ENCODE results near the gene PDE4D. TPM values are rescaled to one million over a fixed set of nuclear protein-coding genes. Genes with fewer than 3 reads are reported as not detected.
A peak's percentile ranks its signal among the peaks of the same experiment; 100 is the strongest.

Gene PDE4D
- total RNA-seq, 6 experiments from 2014 or later = 1.6 to 10.3 (median 5.6) TPM

DNA sequence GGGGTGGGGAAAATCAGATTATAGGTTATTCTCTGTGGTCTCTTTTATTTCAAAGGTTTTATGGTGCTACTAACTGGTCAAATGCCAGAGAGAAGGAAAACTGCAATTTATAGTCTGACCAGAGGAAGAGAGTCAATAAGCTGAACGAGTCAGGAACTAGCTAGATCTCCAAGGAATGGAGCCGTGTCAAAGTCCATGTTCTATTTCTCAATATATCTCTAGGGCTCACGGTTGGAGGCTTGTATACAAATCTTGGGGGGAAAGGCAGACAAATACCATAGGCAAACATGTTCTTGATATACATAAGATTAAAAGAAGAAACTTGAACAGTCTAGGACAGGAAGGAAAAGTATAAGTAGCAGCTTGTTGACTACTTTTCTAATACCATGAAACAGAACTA lies 627.1 kb downstream of the PDE4D start:
- no peak for TF ChIP-seq POLR2A (IDR thresholded peaks at IDR 0.05)
- Histone ChIP-seq H3K4me1 (no peaks in the 10 kb centered on the region), H3K27ac (no peak overlapping the region), H3K9me3 (no peaks in the 10 kb centered on the region), H3K4me3 (no peak overlapping the region), H3K36me3 (no peaks in the 10 kb centered on the region), H3K27me3 (no peaks in the 10 kb centered on the region)
- WGBS (ENCODE audit: insufficient coverage, low coverage, low lambda C conversion rate, missing lambda C conversion rate) = 38% methylated on average over 3 of the region's 3 CpGs
- intact Hi-C loops (cut with DNase I) = no loop called here
- DNase-seq = no peak
- peak in 1 of 4 donors; percentile 35 for ATAC-seq

DNA sequence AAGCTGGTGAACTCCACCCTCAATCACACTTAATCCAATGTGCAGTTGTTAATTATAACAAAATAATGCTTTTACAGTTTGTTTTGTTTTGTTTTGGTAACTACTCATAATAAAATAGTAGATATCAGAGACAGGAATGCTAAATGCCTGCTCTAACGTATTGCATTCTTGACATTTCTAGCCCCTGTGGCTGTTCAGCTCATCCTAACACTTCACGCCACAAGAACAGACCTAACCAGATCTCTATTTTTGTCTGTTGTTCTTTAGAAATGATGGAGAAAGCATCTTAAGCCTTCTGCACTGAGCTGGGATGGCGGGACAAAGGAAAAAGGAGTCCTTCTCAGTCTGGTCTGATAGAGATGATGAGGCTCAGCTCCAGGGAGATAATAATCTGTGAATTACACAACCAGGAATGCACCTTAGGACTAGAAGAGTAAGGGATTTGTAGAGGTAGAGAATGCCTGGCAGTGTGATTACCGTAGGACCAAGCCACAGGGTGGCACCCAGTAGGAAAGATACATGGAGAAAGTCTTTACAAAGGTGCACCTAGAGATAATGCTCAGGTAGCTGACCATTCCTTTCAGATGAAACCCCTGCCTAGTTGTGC lies 628.8 kb downstream of the PDE4D start:
- ATAC-seq (no peak), DNase-seq (no peak)
- Histone ChIP-seq H3K9me3 (no peaks in the 10 kb centered on the region), H3K4me3 (no peak overlapping the region), H3K27me3 (no peaks in the 10 kb centered on the region), H3K4me1 (no peaks in the 10 kb centered on the region), H3K27ac (no peak overlapping the region), H3K36me3 (no peaks in the 10 kb centered on the region)
- no peak for TF ChIP-seq POLR2A (IDR thresholded peaks at IDR 0.05)
- TF ChIP-seq, protein P1, sequence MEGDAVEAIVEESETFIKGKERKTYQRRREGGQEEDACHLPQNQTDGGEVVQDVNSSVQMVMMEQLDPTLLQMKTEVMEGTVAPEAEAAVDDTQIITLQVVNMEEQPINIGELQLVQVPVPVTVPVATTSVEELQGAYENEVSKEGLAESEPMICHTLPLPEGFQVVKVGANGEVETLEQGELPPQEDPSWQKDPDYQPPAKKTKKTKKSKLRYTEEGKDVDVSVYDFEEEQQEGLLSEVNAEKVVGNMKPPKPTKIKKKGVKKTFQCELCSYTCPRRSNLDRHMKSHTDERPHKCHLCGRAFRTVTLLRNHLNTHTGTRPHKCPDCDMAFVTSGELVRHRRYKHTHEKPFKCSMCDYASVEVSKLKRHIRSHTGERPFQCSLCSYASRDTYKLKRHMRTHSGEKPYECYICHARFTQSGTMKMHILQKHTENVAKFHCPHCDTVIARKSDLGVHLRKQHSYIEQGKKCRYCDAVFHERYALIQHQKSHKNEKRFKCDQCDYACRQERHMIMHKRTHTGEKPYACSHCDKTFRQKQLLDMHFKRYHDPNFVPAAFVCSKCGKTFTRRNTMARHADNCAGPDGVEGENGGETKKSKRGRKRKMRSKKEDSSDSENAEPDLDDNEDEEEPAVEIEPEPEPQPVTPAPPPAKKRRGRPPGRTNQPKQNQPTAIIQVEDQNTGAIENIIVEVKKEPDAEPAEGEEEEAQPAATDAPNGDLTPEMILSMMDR (IDR thresholded peaks at IDR 0.05) = no peak
- WGBS (ENCODE audit: insufficient coverage, low coverage, low lambda C conversion rate, missing lambda C conversion rate) = 75% methylated on average over 3 of the region's 4 CpGs
- intact Hi-C loops (cut with DNase I) = no loop called here

DNA sequence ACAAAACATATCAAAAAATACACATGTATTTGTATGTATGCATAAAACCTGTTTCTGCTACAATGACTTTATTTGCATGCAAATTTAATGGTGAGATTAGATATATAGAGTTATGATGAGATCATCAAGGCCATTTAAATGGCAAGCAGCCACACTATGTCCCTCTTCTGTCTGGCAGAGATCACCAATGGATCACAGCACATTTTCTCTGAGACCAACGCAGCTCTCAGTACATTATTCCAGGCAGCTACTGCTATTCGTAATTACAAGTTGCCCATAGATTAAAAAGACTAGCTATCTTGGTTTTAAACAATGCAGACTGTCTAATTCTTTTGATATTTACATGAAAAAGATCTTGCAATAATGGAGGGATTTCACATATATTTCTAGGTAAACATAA lies 629.5 kb downstream of the PDE4D start:
- Histone ChIP-seq H3K9me3 (no peaks in the 10 kb centered on the region), H3K27me3 (no peaks in the 10 kb centered on the region), H3K36me3 (no peaks in the 10 kb centered on the region), H3K27ac (no peak overlapping the region), H3K4me3 (no peak overlapping the region), H3K4me1 (no peaks in the 10 kb centered on the region)
- intact Hi-C loops (cut with DNase I) = no loop called here
- TF ChIP-seq POLR2A (IDR thresholded peaks at IDR 0.05) = no peak
- TF ChIP-seq, protein P1 (IDR thresholded peaks at IDR 0.05) = no peak
- DNase-seq = no peak
- ATAC-seq = no peak
- WGBS (ENCODE audit: insufficient coverage, low coverage, low lambda C conversion rate, missing lambda C conversion rate) = 78% methylated on average over 2 of the region's 2 CpGs

DNA sequence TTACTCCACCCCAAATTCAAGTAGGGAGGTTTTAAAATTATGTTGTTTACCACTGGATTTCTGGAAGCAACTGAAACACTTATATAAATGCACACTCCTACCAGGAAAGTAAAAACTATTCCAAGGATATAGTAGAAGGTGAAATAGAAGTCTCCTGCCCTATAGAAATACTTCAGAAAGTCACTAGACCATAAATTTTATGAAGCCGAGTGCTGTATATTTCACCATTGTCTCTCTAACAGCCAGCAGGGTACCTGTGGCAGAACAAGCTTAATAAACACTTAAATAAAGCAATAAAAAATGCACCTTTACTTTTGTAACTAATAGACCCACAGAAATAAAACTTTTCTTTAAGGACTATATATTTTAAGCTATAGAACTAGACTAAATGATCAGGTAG lies 631.6 kb downstream of the PDE4D start:
- Histone ChIP-seq H3K36me3 (no peaks in the 10 kb centered on the region), H3K4me3 (no peak overlapping the region), H3K27ac (no peak overlapping the region), H3K27me3 (no peaks in the 10 kb centered on the region), H3K9me3 (no peaks in the 10 kb centered on the region), H3K4me1 (no peaks in the 10 kb centered on the region)
- ATAC-seq (no peak), DNase-seq (no peak)
- intact Hi-C loops (cut with DNase I) = no loop called here
- 92% methylated on average over 1 of the region's 1 CpG for WGBS (ENCODE audit: insufficient coverage, low coverage, low lambda C conversion rate, missing lambda C conversion rate)
- TF ChIP-seq POLR2A (IDR thresholded peaks at IDR 0.05) = no peak
- TF ChIP-seq, protein P1 (IDR thresholded peaks at IDR 0.05) = no peak

DNA sequence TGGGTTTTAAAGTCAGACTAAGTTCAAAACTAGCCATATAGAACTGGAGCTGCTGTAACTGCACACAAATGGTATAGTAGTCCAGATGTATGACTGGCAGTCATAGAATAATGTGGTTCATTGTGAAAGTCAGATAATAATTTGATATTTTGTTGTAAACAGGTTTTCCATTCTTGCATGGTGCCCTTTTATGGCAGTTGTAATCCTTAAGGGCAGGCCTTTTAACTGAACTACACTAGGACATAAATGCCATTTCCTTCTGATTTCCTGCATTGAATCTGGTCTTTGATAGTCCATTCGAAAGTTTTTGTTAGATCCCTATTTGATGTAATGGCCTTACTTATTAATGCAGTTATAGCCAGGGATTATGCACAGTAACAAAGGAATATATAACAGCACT lies 632.6 kb downstream of the PDE4D start:
- no peak overlapping the region for H3K4me3 ChIP-seq
- H3K27ac ChIP-seq = no peak overlapping the region
- ATAC-seq = no peak
- intact Hi-C loops (cut with DNase I) = no loop called here
- no peaks in the 10 kb centered on the region for H3K27me3 ChIP-seq
- no peak for DNase-seq
- 81% methylated on average over 1 of the region's 1 CpG for WGBS (ENCODE audit: insufficient coverage, low coverage, low lambda C conversion rate, missing lambda C conversion rate)
- H3K36me3 ChIP-seq = no peaks in the 10 kb centered on the region
- no peaks in the 10 kb centered on the region for H3K9me3 ChIP-seq
- H3K4me1 ChIP-seq = no peaks in the 10 kb centered on the region
- TF ChIP-seq POLR2A (IDR thresholded peaks at IDR 0.05) = no peak
- TF ChIP-seq, protein P1 (IDR thresholded peaks at IDR 0.05) = no peak

Measured in right lobe of liver (tissue), 6 donors.